Activated naive CD4-positive, alpha-beta T cell (primary cell): Measurements from ENCODE around the gene MYO5C.

Source experiments
- DNase-seq, 4 experiments: peaks; one replicate each; lab custom pipeline; 2025; lab: John Stamatoyannopoulos, UW

MYO5C gene, protein sequence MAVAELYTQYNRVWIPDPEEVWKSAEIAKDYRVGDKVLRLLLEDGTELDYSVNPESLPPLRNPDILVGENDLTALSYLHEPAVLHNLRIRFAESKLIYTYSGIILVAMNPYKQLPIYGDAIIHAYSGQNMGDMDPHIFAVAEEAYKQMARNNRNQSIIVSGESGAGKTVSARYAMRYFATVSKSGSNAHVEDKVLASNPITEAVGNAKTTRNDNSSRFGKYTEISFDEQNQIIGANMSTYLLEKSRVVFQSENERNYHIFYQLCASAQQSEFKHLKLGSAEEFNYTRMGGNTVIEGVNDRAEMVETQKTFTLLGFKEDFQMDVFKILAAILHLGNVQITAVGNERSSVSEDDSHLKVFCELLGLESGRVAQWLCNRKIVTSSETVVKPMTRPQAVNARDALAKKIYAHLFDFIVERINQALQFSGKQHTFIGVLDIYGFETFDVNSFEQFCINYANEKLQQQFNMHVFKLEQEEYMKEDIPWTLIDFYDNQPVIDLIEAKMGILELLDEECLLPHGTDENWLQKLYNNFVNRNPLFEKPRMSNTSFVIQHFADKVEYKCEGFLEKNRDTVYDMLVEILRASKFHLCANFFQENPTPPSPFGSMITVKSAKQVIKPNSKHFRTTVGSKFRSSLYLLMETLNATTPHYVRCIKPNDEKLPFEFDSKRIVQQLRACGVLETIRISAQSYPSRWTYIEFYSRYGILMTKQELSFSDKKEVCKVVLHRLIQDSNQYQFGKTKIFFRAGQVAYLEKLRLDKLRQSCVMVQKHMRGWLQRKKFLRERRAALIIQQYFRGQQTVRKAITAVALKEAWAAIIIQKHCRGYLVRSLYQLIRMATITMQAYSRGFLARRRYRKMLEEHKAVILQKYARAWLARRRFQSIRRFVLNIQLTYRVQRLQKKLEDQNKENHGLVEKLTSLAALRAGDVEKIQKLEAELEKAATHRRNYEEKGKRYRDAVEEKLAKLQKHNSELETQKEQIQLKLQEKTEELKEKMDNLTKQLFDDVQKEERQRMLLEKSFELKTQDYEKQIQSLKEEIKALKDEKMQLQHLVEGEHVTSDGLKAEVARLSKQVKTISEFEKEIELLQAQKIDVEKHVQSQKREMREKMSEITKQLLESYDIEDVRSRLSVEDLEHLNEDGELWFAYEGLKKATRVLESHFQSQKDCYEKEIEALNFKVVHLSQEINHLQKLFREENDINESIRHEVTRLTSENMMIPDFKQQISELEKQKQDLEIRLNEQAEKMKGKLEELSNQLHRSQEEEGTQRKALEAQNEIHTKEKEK (N-terminal part only)

GRCh38 chr15:52295421-52296001 lies at the start of gene MYO5C:
MYO5C (minus strand) TSS chr15:52295804; CDS start chr15:52295636, 168 bp downstream.
- DNase-seq = no peak

DNA sequence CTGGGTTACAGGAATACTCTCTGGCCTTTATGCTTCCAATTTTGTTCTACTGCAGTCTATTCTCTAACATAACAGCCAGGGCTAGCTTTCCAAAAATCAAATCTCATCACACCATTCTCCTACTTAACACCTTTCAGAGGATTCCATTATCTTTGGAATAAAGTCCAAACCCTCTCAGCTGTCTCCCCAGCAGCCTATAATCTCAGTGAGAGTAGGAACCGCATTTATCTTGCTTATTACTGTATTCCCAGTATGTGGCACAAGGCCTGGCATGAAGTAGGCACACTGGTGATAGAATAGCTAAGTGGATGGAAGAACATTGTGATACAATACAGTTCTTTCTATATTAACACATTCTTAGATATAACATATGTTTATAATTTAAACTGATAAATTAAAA lies 49.0 kb upstream of the MYO5C start:
- DNase-seq = no peak

DNA sequence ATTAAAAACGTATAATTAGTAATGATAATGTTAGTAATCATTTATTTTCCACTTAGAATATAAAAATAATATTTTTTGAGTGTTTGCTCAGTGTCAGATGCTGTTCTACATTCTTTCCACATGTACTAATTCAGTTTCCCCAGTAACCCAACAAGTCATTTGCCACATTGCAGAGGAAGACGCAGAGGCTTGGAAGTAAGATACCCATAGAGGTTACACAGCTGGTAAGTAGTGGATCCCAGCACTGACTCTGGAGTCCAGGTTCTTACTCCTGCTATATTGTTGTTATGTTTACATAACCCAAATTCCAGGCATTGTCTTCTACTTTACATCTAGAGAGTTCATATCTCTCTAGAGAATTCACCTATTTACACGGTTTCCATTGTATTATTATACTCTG lies 48.2 kb upstream of the MYO5C start:
- DNase-seq = no peak

DNA sequence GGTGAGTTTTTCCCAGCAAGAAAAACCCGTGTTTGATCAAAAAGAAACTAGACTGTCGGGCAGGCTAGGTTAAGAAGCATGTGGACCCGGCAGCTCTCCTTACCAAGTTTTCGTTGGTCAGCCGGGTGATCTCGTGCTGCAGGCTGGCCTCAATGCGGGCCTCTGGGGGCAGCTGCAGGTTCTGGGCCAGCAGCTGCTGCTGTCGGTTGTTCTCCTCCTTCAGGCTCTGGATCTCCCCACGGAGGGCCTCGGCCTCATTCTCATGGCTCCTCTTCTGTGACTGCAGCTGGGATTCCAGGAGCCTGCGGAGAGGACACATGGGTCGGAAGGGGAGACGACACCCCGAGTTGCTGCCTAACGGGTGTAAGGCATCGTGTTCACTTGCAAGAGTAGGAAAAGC lies 44.5 kb upstream of the MYO5C start:
- no peak for DNase-seq

DNA sequence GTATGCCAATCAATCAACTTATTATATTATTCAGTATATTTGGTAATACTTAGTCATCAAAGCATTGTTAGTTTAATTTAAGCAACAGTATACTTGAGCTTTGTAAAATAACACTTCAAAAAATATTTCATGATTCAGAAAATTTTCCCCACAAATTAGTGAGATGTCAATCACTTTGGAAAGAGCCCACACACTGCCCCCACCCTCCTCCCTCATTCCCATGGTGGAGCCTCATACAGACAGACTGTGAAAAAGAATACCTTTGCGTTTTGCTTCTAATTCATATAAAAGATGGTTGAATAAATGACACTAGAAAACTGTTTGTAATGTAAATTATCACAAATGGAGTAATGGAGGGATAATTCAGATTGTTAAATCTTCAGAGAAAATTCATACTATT lies 43.3 kb upstream of the MYO5C start:
- no peak for DNase-seq

- DNase-seq = no peak
These were observed 42.5 kb upstream of the MYO5C start for GRCh38 chr15:52338058-52338457.

DNA sequence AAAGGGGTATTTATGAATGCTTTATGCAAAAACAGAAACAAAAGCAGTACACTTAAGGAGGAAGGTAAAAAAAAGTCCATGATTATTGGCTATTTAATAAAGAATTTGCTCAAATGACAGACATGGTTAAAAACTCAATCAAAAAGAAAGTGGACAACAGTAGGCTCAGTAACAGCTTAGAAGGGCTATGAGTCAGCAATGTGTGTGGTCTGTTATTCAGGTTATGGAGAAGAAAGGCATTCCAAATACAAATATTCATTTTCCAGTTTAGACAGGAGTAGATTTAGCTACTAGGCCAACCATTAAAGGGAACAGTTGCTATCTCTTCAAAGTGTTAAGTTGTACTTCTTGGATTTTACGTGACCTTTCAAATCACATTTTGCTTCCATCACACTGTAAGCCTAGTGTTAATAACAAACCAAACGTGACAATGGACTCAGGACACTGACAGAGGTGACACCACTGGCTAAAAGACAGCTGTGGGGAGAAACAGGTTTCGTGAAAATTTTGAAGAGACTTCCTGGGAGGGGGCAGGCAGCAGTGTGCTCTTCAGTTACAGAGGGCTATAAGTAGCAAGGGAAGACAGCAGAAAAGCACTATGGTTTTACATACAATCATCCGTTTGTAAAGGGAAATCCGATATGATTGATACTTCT lies 41.7 kb upstream of the MYO5C start:
- no peak for DNase-seq

DNA sequence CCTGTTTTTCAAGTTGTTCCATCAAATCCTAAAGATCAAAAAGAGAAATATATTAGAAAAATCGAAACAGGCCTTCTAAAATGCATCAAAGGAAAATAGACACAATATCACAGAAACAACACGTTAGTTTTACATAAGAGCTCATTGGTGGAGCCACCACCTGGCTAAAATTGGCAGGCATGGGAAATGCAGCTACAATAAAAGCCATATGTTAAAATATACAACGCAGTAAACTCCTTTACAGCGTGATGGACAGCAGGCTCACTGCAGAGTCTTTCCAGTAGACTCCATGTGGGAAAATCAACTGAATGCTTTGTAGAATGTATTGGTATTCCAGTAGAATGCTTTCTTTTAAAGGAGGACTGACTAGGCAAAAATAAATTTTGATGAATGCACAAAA lies 40.9 kb upstream of the MYO5C start:
- no peak for DNase-seq

- no peak for DNase-seq
These were observed 39.0 kb upstream of the MYO5C start for GRCh38 chr15:52334491-52335160.

DNA sequence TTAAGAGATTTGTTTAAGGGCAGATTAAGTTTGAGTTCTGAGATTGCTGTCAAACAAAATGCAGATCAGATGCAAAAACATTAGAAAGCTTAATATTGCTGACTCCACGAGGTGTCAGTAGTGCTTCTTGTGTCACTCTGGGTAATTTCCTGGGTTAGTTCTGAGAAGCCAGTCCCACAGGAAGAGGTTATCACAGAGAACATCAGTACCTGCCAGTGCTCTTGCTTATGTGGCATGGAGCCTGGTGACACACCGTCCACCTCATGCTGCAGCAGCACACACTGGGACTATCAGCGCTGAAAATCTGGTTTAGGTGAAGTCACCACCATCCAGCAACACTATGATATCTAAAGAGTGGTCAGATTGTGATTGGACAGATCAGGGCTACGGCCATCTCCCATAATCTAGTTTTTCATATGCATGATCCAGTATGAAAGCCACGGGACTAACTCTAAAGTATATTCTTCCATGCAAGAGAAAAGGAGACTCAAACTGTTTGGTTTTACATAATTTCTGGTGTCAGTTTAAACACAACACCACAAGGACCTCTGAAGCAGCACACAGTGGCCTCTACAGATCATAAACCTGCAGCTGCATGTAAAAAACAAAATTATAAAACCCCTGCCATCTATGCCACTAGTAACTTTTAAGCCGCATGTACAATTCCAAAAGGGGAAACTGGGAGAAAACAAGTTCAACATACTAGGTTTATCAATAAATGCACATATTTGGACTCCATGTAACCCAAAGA lies 36.1 kb upstream of the MYO5C start:
- DNase-seq = no peak

DNA sequence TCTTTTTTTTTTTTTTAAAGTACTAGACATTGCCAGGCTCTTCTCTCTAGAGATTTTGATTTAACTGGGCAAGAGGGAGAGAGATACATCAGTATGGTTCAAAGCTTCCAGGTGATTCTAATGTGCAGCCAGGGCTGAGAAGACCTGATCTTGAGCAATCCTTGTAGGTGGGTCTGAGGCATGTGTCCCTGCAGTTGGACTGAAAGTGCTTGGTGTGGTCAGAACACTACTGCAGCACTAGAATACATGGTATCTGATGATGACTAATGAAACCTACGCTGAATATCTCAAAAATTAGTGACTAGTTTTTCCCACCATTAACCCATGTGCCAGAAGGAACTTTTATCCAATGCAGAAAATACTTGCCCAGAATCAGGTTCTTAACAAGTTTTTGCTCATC lies 34.4 kb upstream of the MYO5C start:
- no peak for DNase-seq

GRCh38 chr15:52329150-52329549 lies 33.5 kb upstream of the MYO5C start:
- no peak for DNase-seq

DNA sequence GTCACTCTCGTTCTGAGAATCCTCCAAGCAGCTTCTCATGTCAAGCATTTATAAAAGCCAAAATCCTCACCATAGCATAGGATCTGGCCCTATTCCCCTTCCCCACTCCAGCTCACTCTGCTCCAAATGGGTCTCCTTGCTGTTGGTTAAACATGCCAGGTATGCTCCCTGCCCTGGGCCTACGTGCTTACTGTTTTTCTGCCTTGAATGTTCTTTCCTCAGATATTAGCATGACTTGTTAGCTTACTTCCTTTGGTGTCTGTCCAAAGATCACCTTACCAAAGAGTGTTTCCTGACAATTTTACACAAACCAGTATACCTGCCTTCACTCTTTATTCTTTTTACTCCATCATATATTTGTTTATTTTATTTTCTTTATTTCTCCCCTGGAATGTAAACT lies 33.1 kb upstream of the MYO5C start:
- no peak for DNase-seq

- no peak for DNase-seq
These were observed 31.2 kb upstream of the MYO5C start for GRCh38 chr15:52326756-52327155.

DNA sequence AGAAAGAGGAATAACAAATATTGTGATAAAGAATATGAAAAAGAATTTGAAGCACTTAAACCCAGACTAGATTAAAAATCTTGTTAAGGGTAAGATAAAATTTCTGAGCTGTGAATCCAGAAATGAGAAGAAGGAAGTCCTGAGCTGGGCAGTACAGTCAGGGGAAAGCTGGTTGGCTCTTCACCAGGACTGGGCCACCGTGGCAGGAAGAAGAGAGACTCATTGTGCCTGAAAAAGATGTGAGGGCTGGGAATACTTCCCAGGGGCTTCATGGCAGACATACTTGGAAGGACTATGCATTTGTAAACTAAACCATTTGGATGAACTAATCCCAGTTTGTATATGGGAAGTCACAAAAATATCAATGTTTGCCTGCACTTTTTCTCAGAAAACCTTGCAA lies 28.5 kb upstream of the MYO5C start:
- no peak for DNase-seq

- no peak for DNase-seq
These were observed 23.3 kb upstream of the MYO5C start for GRCh38 chr15:52318729-52319500.

DNA sequence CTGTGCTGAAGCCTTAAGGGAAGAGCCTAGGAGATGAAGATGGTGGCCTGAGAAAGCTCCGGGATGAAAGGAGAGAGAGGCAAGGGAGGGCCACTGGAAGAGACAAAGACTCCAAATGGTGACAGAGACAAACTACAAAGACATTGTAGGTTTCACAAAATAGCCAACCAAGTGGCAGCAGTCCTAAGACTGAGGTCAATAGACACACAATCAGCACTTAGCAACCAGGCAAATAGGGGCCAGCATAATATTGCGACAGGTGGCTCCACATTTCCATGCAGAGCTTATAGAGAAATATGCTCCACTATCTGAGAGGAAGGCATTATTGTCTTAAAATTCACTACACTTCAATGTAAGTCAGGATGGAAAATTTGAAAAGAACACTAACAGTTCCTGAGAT lies 22.1 kb upstream of the MYO5C start:
- DNase-seq = no peak

DNA sequence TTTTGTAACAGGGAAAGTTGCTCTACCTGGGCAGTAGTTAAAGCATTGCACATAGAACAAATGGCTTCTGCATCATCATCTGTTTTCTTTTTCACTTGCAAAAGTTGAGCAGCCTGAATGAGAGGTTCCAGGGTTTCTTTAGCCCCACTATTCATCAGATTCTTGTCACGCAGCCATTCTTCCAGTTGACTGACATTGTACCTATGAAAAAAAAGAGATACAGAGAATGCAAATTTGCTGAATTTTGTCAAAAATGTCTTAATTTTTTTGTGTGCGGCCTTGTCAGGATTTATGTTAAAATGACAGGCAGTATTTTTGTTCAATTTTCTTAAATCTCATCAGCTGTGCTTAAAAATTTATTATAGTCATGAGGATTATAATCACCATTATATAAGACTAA lies 21.4 kb upstream of the MYO5C start:
- DNase-seq = no peak

GRCh38 chr15:52309154-52309548 lies 13.5 kb upstream of the MYO5C start:
- DNase-seq = no peak
